ENCODE results near the gene SLC4A4. TPM values are rescaled to one million over a fixed set of nuclear protein-coding genes. Genes with fewer than 3 reads are reported as not detected.

Gene SLC4A4
- total and polyA plus RNA-seq, 2 of the 8 experiments (the other 6 are each of a cell fraction or from before 2014, with no cell fraction given), result 0.67 to 2.8 TPM

DNA sequence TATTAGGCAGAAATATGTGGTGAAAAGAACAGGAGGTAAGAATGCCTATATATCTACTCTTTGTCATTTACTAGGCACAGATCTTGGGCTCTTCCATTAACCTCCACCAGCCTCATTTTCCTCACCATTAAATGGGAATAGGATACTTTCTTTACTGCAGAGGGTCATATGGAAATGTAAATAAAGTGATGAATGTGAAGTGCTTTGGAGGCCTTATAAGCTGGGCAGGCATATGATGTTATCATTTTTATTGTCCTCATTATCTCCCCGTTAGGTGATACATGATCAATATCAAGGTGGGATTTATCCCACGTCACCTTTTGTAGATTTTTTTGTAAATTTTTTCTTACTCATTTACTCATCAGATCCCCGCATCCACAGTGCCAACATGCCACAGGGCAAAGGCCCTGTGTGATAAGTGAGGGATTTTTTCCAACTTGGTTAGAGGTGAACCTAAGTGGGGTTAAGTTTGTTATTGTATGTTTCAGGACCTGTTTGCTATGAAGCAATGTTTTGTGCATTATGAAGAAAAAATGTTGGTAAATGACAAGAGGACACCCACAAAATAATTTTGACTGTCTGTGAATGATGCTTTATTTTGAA is 107.8 kb downstream of the SLC4A4 start:
- Histone ChIP-seq H3K36me3 (ENCODE audit: control insufficient read depth in 2 of 4, insufficient read depth in 4 of 4, low read length in 3 of 4) (no peaks in the 10 kb centered on the region), H3K23me2 (ENCODE audit: low read depth, low read length) (no peaks in the 10 kb centered on the region), H4K8ac (ENCODE audit: extremely low read depth, insufficient read depth, low read length) (no peak overlapping the region), H3K4ac (replicated peaks; ENCODE audit: insufficient read length, low read depth, low read length) (no peak overlapping the region), H3K9ac (replicated peaks in 1 of 4; ENCODE audit: extremely low read depth in 1 of 4, low read depth in 3 of 4, low read length in 3 of 4) (no peak overlapping the region), H3K18ac (ENCODE audit: extremely low read depth, low read length) (no peak overlapping the region), H3K27ac (ENCODE audit: low read depth, low read length) (no peak overlapping the region), H2AFZ (ENCODE audit: low read length) (no peak overlapping the region), H3K4me1 (replicated peaks in 1 of 4; ENCODE audit: control insufficient read depth in 3 of 4, insufficient read depth in 4 of 4, low read length in 3 of 4) (no peaks in the 10 kb centered on the region), H4K20me1 (replicated peaks in 1 of 2; ENCODE audit: control insufficient read depth in 1 of 2, insufficient read depth in 2 of 2, low read length in 2 of 2) (no peaks in the 10 kb centered on the region), H4K5ac (ENCODE audit: insufficient read length, low read depth, low read length) (no peak overlapping the region), H3K9me3 (ENCODE audit: insufficient read depth in 2 of 2, low read depth in 1 of 2, low read length in 1 of 2) (no peaks in the 10 kb centered on the region), H3K79me1 (ENCODE audit: low read depth, low read length) (no peaks in the 10 kb centered on the region), H3K4me2 (ENCODE audit: insufficient read depth in 1 of 2, low read depth in 2 of 2, low read length in 2 of 2) (no peak overlapping the region), H3K27me3 (replicated peaks in 1 of 4; ENCODE audit: control insufficient read depth in 3 of 4, extremely low read depth in 1 of 4, insufficient read depth in 3 of 4, low read length in 3 of 4) (no peaks in the 10 kb centered on the region), H3K56ac (replicated peaks; ENCODE audit: insufficient read length, low read depth, low read length) (no peak overlapping the region), H3K4me3 (ENCODE audit: extremely low read depth in 1 of 4, insufficient read depth in 2 of 4, low read depth in 3 of 4, low read length in 4 of 4) (no peak overlapping the region), H4K91ac (replicated peaks; ENCODE audit: insufficient read length, low read length) (no peak overlapping the region), H2BK15ac (ENCODE audit: low read length) (no peak overlapping the region), H3K79me2 (ENCODE audit: control insufficient read depth in 1 of 2, insufficient read depth in 2 of 2, low read length in 2 of 2) (no peaks in the 10 kb centered on the region), H2AK5ac (ENCODE audit: low read depth, low read length) (no peak overlapping the region), H2BK5ac (ENCODE audit: low read depth, low read length) (no peak overlapping the region), H3K14ac (ENCODE audit: insufficient read length) (no peak overlapping the region), H3K23ac (ENCODE audit: insufficient read length) (no peak overlapping the region), H2BK120ac (replicated peaks; ENCODE audit: low read depth, low read length) (no peak overlapping the region), H2BK20ac (ENCODE audit: low read length) (no peak overlapping the region), H2BK12ac (ENCODE audit: low read depth, low read length) (no peak overlapping the region)
- 96% methylated on average over 3 of the region's 3 CpGs; no CpG with 5 or more reads in 1 of the 2 experiments for WGBS, 2 experiments (ENCODE audit: extremely low coverage in 1 of 2, insufficient coverage in 1 of 2, insufficient read length in 1 of 2, insufficient replicate concordance in 2 of 2, low coverage in 1 of 2, low lambda C conversion rate in 2 of 2, missing lambda C conversion rate in 1 of 2)
- TF ChIP-seq ZNF274 (IDR thresholded peaks at IDR 0.05; ENCODE audit: borderline replicate concordance, extremely low read depth, low read length) (no peak), SP2 (IDR thresholded peaks at IDR 0.05; ENCODE audit: low read length) (no peak), POLR2AphosphoS5 (IDR thresholded peaks at IDR 0.05; ENCODE audit: low read depth, low read length) (no peak)
- TF ChIP-seq, protein P1, sequence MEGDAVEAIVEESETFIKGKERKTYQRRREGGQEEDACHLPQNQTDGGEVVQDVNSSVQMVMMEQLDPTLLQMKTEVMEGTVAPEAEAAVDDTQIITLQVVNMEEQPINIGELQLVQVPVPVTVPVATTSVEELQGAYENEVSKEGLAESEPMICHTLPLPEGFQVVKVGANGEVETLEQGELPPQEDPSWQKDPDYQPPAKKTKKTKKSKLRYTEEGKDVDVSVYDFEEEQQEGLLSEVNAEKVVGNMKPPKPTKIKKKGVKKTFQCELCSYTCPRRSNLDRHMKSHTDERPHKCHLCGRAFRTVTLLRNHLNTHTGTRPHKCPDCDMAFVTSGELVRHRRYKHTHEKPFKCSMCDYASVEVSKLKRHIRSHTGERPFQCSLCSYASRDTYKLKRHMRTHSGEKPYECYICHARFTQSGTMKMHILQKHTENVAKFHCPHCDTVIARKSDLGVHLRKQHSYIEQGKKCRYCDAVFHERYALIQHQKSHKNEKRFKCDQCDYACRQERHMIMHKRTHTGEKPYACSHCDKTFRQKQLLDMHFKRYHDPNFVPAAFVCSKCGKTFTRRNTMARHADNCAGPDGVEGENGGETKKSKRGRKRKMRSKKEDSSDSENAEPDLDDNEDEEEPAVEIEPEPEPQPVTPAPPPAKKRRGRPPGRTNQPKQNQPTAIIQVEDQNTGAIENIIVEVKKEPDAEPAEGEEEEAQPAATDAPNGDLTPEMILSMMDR (IDR thresholded peaks at IDR 0.05; ENCODE audit: control extremely low read depth in 1 of 3, insufficient read depth in 1 of 3, low read depth in 1 of 3, low read length in 3 of 3), result no peak
- CTCF ChIA-PET (ENCODE audit: partially characterized antibody), result no interaction called here
- DNase-seq (ENCODE audit: low read depth in 1 of 2, low spot score in 2 of 2), result no peak
- FAIRE-seq, result no peak
- POLR2A ChIA-PET (ENCODE audit: partially characterized antibody), result no interaction called here

Measured in H1 (cell line).